Bronchial epithelial cell (primary cell): Measurements from ENCODE around the gene AHCY. TPM values are rescaled to one million over a fixed set of nuclear protein-coding genes. Genes with fewer than 3 reads are reported as not detected.

Experiments
- DNase-seq: peaks from one replicate; pipeline ENCODE4 v3.0.0-alpha.2; 2010; ENCODE audit warnings: low read depth
- FAIRE-seq: peaks from 2 replicates; lab custom pipeline; 2011; peaks lifted over from hg19 to GRCh38; lab: Jason Lieb, UNC
- H3K27me3 ChIP-seq: 2 replicates; pipeline ENCODE4 v1.5.1; 2011; ENCODE audit warnings: low read length; ENCODE audit not compliant: control insufficient read depth, insufficient read depth
- H3K36me3 ChIP-seq: 2 replicates; pipeline ENCODE4 v1.5.1; 2011; ENCODE audit warnings: low read length; ENCODE audit not compliant: control insufficient read depth, insufficient read depth
- H3K4me3 ChIP-seq: 2 replicates; pipeline ENCODE4 v1.5.1; 2011; ENCODE audit warnings: mild to moderate bottlenecking, low read depth, low read length, control low read depth
- CTCF ChIP-seq: IDR thresholded peaks from 2 replicates; pipeline ENCODE4 v1.5.1; 2011; ENCODE audit warnings: mild to moderate bottlenecking, moderate library complexity, low read length, control low read depth, inconsistent platforms; ENCODE audit not compliant: insufficient read depth, severe bottlenecking
- total RNA-seq: library from RNA; depleted of rRNA; stranded (reverse); fragments of >200 nt; gene quantifications from 2 replicates; pipeline ENCODE4 v1.2.1, GENCODE V29; 2014

Gene AHCY
- total RNA-seq, 1 donor from 2014 or later = 278 TPM

GRCh38 chr20:34296468-34296867 lies 6.7 kb downstream of the AHCY start:
- FAIRE-seq = no peak
- H3K27me3 ChIP-seq = no peaks in the 10 kb centered on the region
- TF ChIP-seq CTCF = no peak

GRCh38 chr20:34295284-34295683 lies 7.9 kb downstream of the AHCY start:
- H3K27me3 ChIP-seq = no peaks in the 10 kb centered on the region
- H3K4me3 ChIP-seq = no peak overlapping the region
- H3K36me3 ChIP-seq = peaks cover 44% of the 10 kb centered on the region
- FAIRE-seq = no peak
- DNase-seq = no peak
- TF ChIP-seq CTCF = no peak

More at GRCh38 chr20:34296468-34296867, 6.7 kb downstream of the AHCY start:
- Histone ChIP-seq H3K36me3 (peaks cover 36% of the 10 kb centered on the region), H3K4me3 (no peak overlapping the region)
- no peak for DNase-seq

- DNase-seq (no peak), FAIRE-seq (no peak)
- no peak for TF ChIP-seq CTCF
- Histone ChIP-seq H3K27me3 (no peaks in the 10 kb centered on the region), H3K4me3 (no peak overlapping the region), H3K36me3 (peaks cover 48% of the 10 kb centered on the region)
Observed at GRCh38 chr20:34294563-34294962, 8.6 kb downstream of the AHCY start.

- Histone ChIP-seq H3K27me3 (no peaks in the 10 kb centered on the region), H3K36me3 (peaks cover 48% of the 10 kb centered on the region), H3K4me3 (no peak overlapping the region)
- DNase-seq (no peak), FAIRE-seq (no peak)
- no peak for TF ChIP-seq CTCF
Observed at GRCh38 chr20:34293589-34293988, 9.6 kb downstream of the AHCY start.

- TF ChIP-seq CTCF = no peak
- no peak for FAIRE-seq
- Histone ChIP-seq H3K4me3 (no peak overlapping the region), H3K27me3 (no peaks in the 10 kb centered on the region), H3K36me3 (peaks cover 48% of the 10 kb centered on the region)
- no peak for DNase-seq
Observed at GRCh38 chr20:34293119-34293518, 10.0 kb downstream of the AHCY start.

- no peak for TF ChIP-seq CTCF
- no peaks in the 10 kb centered on the region for H3K27me3 ChIP-seq
Observed at GRCh38 chr20:34292496-34292895, 10.7 kb downstream of the AHCY start.

More at GRCh38 chr20:34292496-34292895, 10.7 kb downstream of the AHCY start:
- H3K36me3 ChIP-seq = peaks cover 52% of the 10 kb centered on the region
- no peak overlapping the region for H3K4me3 ChIP-seq
- DNase-seq = no peak
- FAIRE-seq = no peak
